Measurements from ENCODE around the gene CELF5. TPM values are rescaled to one million over a fixed set of nuclear protein-coding genes. Genes with fewer than 3 reads are reported as not detected.
"Not testable (repeated sequence)": the region's sequence is repeated elsewhere in the genome, so short reads cannot be mapped to it uniquely, and the experiment has no call there.

The CELF5 gene
- total RNA-seq, 4 donors from 2014 or later: 0.28 to 0.73 TPM; not detected in 2

DNA sequence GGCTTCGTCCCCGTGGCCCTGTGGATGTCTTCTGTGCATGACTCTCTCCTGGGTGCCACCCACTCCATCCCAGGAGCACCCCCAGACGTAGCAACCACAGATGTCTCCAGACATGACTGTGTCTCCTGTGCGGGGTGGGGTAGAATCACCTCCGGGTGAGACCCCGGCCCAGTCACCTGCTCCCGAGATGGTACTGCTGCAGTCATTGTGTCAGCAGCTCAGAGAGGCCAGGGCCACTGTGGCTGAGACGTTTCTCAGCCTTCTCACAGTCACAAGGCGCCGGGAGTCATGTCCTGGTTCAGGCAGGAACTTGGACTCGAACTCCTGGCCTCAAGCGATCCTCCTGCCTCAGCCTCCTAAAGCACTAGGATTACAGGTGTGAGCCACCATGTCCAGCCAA lies 22.1 kb upstream of the CELF5 start:
- no peak for DNase-seq
- H3K4me1 ChIP-seq: no peaks in the 10 kb centered on the region
- intact Hi-C loops (cut with DNase I; ENCODE audit: low total_unique reads): no loop called here
- no peaks in the 10 kb centered on the region for H3K27me3 ChIP-seq
- H3K36me3 ChIP-seq: no peaks in the 10 kb centered on the region
- no peak overlapping the region for H3K4me3 ChIP-seq
- TF ChIP-seq, protein P1, sequence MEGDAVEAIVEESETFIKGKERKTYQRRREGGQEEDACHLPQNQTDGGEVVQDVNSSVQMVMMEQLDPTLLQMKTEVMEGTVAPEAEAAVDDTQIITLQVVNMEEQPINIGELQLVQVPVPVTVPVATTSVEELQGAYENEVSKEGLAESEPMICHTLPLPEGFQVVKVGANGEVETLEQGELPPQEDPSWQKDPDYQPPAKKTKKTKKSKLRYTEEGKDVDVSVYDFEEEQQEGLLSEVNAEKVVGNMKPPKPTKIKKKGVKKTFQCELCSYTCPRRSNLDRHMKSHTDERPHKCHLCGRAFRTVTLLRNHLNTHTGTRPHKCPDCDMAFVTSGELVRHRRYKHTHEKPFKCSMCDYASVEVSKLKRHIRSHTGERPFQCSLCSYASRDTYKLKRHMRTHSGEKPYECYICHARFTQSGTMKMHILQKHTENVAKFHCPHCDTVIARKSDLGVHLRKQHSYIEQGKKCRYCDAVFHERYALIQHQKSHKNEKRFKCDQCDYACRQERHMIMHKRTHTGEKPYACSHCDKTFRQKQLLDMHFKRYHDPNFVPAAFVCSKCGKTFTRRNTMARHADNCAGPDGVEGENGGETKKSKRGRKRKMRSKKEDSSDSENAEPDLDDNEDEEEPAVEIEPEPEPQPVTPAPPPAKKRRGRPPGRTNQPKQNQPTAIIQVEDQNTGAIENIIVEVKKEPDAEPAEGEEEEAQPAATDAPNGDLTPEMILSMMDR (IDR thresholded peaks at IDR 0.05): no peak
- TF ChIP-seq POLR2A (IDR thresholded peaks at IDR 0.05): no peak
- no peaks in the 10 kb centered on the region for H3K9me3 ChIP-seq
- H3K27ac ChIP-seq: no peak overlapping the region

DNA sequence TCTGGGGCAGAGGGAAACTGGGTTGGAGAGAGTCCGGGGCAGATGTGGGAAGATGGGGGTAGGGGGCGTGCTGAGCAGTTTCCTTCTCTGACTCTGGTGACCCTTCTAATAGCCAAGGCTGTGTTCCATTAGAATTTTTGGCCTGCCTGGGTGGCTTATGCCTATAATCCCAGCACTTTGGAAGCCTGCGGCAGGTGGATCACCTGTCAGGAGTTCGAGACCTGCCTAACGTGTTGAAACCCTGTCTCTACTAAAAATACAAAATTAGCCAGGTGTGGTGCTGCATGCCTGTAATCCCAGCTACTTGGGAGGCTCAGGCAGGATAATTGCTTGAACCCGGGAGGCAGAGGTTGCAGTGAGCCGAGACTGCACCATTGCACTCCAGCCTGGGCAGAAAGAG lies 21.6 kb upstream of the CELF5 start:
- H3K4me1 ChIP-seq; H3K27me3 ChIP-seq; H3K27ac ChIP-seq; H3K4me3 ChIP-seq; DNase-seq; intact Hi-C loops (cut with DNase I; ENCODE audit: low total_unique reads); H3K36me3 ChIP-seq; H3K9me3 ChIP-seq: not testable (repeated sequence)

DNA sequence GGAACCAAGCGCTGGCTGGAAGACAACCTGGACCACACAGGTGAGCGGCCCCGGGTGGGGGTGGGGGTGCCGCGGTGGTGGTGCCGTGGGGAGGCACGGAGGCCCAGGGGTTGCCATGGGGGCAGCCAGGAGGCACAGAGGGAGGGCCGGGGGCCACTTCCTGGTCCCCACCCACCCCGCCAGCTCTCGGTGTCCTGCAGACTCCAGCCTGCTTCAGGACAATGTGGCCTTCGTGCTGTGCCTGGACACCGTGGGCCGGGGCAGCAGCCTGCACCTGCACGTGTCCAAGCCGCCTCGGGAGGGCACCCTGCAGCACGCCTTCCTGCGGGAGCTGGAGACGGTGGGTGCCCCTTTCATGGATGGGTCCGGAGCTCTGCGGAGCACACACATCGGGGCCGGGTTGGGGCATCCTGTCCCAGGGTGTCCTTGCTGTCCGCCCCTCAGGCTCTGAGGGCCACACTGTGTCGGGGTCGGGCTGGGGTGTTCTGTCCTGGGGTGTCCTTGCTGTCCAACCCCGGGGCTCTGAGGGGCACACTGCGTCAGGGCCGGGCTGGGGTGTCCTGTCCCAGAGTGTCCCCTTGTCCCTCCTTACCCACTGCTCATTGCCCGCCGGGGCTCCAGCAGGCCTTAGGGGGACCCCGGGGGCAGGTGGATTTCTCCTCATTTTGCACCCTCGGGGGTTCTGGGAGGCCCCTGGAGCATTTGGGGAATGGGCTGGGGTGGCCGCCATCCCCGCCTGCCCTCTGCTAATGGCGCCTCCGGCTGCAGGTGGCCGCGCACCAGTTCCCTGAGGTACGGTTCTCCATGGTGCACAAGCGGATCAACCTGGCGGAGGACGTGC lies 20.4 kb upstream of the CELF5 start:
- no peak overlapping the region for H3K27ac ChIP-seq
- H3K36me3 ChIP-seq: no peaks in the 10 kb centered on the region
- H3K9me3 ChIP-seq: no peaks in the 10 kb centered on the region
- H3K27me3 ChIP-seq: no peaks in the 10 kb centered on the region
- no peak for DNase-seq
- intact Hi-C loops (cut with DNase I; ENCODE audit: low total_unique reads): no loop called here
- TF ChIP-seq, protein P1 (IDR thresholded peaks at IDR 0.05): no peak
- no peak for TF ChIP-seq POLR2A (IDR thresholded peaks at IDR 0.05)
- no peaks in the 10 kb centered on the region for H3K4me1 ChIP-seq
- H3K4me3 ChIP-seq: no peak overlapping the region

GRCh38 chr19:3204646-3205275 lies 19.7 kb upstream of the CELF5 start:
- no peak for TF ChIP-seq POLR2A (IDR thresholded peaks at IDR 0.05)
- TF ChIP-seq, protein P1 (IDR thresholded peaks at IDR 0.05): no peak
- Histone ChIP-seq H3K4me3 (no peak overlapping the region), H3K27me3 (no peaks in the 10 kb centered on the region), H3K4me1 (no peaks in the 10 kb centered on the region), H3K27ac (no peak overlapping the region), H3K36me3 (no peaks in the 10 kb centered on the region), H3K9me3 (no peaks in the 10 kb centered on the region)
- DNase-seq: no peak
- intact Hi-C loops (cut with DNase I; ENCODE audit: low total_unique reads): no loop called here

- Histone ChIP-seq H3K27ac (no peak overlapping the region), H3K4me1 (no peaks in the 10 kb centered on the region), H3K27me3 (no peaks in the 10 kb centered on the region), H3K9me3 (no peaks in the 10 kb centered on the region), H3K4me3 (no peak overlapping the region), H3K36me3 (no peaks in the 10 kb centered on the region)
- intact Hi-C loops (cut with DNase I; ENCODE audit: low total_unique reads): no loop called here
- no peak for DNase-seq
- TF ChIP-seq, protein P1 (IDR thresholded peaks at IDR 0.05): no peak
- no peak for TF ChIP-seq POLR2A (IDR thresholded peaks at IDR 0.05)
These were observed 18.1 kb upstream of the CELF5 start for GRCh38 chr19:3206216-3206953.
